HG03432 (cell line): ENCODE measurements around the gene TBC1D3B.
"Not testable (repeated sequence)": the region's sequence is repeated elsewhere in the genome, so short reads cannot be mapped to it uniquely, and the experiment has no call there.

ENCODE experiments used
- ATAC-seq: cut with Tn5 transposase; IDR thresholded peaks from one replicate; pipeline ENCODE4 v1.9.1; 2021; ENCODE audit warnings: mild to moderate bottlenecking, moderate library complexity; ENCODE audit not compliant: unreplicated experiment

The TBC1D3B gene

GRCh38 chr17:36131421-36131820 lies 45.0 kb downstream of the TBC1D3B start:
- no peak for ATAC-seq

GRCh38 chr17:36130346-36130745 lies 46.1 kb downstream of the TBC1D3B start:
- ATAC-seq, result no peak

- ATAC-seq, result no peak
Observed at GRCh38 chr17:36129616-36130015, 46.8 kb downstream of the TBC1D3B start.

- no peak for ATAC-seq
Observed at GRCh38 chr17:36128411-36128978, 47.9 kb downstream of the TBC1D3B start.

GRCh38 chr17:36127911-36128310 lies 48.5 kb downstream of the TBC1D3B start:
- no peak for ATAC-seq

- ATAC-seq, result no peak
Observed at GRCh38 chr17:36127199-36127893, 49.1 kb downstream of the TBC1D3B start.

GRCh38 chr17:36124879-36125824 lies 51.3 kb downstream of the TBC1D3B start:
- ATAC-seq, result no peak

- no peak for ATAC-seq
Observed at GRCh38 chr17:36123431-36123830, 53.0 kb downstream of the TBC1D3B start.

- ATAC-seq, result not testable (repeated sequence)
Observed at GRCh38 chr17:36121099-36121498, 55.3 kb downstream of the TBC1D3B start.

GRCh38 chr17:36120221-36120620 lies 56.2 kb downstream of the TBC1D3B start:
- no peak for ATAC-seq

- ATAC-seq, result peak; percentile 8
Observed at GRCh38 chr17:36118477-36119353, 57.7 kb downstream of the TBC1D3B start.

GRCh38 chr17:36117505-36118382 lies 58.7 kb downstream of the TBC1D3B start:
- peak; percentile 57 for ATAC-seq
